Esophagus muscularis mucosa (tissue), 4 donors: ENCODE measurements around the gene BAG2. TPM values are rescaled to one million over a fixed set of nuclear protein-coding genes. Genes with fewer than 3 reads are reported as not detected.

Experiments used
- DNase-seq: peaks from one replicate; pipeline ENCODE4 v3.0.0-alpha.2; 2017; ENCODE audit errors: extremely low spot score
- H3K27ac ChIP-seq, 4 donors: fragments of 200-600 bp; sonication (generic); replicated peaks in 1 of 4; 1 replicate in 3 of 4; 2 replicates in 1 of 4; pipeline ENCODE4 v1.5.1; 2016 to 2019; ENCODE audit warnings: mild to moderate bottlenecking in 1 of 4
- H3K27me3 ChIP-seq, 4 donors: fragments of 200-600 bp; sonication (generic); one replicate each; pipeline versions ENCODE4 v1.5.1 to v1.6.0; 2016 to 2019
- H3K36me3 ChIP-seq, 4 donors: fragments of 200-600 bp; sonication (generic); one replicate each; pipeline ENCODE4 v1.5.1; 2016 to 2019
- H3K4me1 ChIP-seq, 4 donors: fragments of 200-600 bp; sonication (generic); one replicate each; pipeline ENCODE4 v1.5.1; 2016 to 2019
- H3K4me3 ChIP-seq, 4 donors: fragments of 200-600 bp; sonication (generic); 1 replicate in 2 of 4; 2 replicates in 2 of 4; pipeline ENCODE4 v1.5.1; 2016 to 2019; ENCODE audit warnings: mild to moderate bottlenecking in 4 of 4, moderate library complexity in 1 of 4
- H3K9me3 ChIP-seq, 4 donors: fragments of 200-600 bp; sonication (generic); 1 replicate in 3 of 4; 2 replicates in 1 of 4; pipeline ENCODE4 v1.5.1; 2016 to 2019
- EP300 ChIP-seq: sonication (generic); formaldehyde crosslinking; IDR thresholded peaks from one replicate; pipeline ENCODE4 v1.6.1; 2017; ENCODE audit warnings: antibody characterized with exemption
- POLR2A ChIP-seq: fragments of 450-650 bp; IDR thresholded peaks from one replicate; pipeline ENCODE4 v1.6.1; 2017; ENCODE audit warnings: antibody characterized with exemption, moderate library complexity, mild to moderate bottlenecking, low read depth
- POLR2AphosphoS5 ChIP-seq, 2 donors: sonication (generic); formaldehyde crosslinking; IDR thresholded peaks; one replicate each; pipeline ENCODE4 v1.6.1; 2017; ENCODE audit warnings: antibody characterized with exemption in 2 of 2
- WGBS: methylation state at CpG from one replicate; pipeline ENCODE4 v1.1.5; 2018; 5-methylcytosine and 5-hydroxymethylcytosine counted together
- intact Hi-C: fragments of 100-400 bp; cut with DNase I; formaldehyde crosslinking; loops from one replicate; pipeline ENCODE4 v1.15.1; 2023
- total RNA-seq, 4 donors: library from RNA; depleted of rRNA; stranded (reverse); fragments of >200 nt; gene quantifications; one replicate each; pipeline versions ENCODE4 v1.1.0 to v1.2.1, GENCODE V29; 2016
- TF ChIP-seq, protein P1 (sequence below), 3 experiments: fragments of 200-600 bp in 2 of 3; fragments of 450-650 bp in 1 of 3; sonication (generic) in 2 of 3; IDR thresholded peaks; one replicate each; pipeline ENCODE4 v1.5.1; 2017 to 2019; ENCODE audit warnings: antibody characterized with exemption in 3 of 3, mild to moderate bottlenecking in 2 of 3, moderate library complexity in 1 of 3

The BAG2 gene
- total RNA-seq, 4 donors from 2014 or later, result 29.0 to 42.8 (median 39.6) TPM

DNA sequence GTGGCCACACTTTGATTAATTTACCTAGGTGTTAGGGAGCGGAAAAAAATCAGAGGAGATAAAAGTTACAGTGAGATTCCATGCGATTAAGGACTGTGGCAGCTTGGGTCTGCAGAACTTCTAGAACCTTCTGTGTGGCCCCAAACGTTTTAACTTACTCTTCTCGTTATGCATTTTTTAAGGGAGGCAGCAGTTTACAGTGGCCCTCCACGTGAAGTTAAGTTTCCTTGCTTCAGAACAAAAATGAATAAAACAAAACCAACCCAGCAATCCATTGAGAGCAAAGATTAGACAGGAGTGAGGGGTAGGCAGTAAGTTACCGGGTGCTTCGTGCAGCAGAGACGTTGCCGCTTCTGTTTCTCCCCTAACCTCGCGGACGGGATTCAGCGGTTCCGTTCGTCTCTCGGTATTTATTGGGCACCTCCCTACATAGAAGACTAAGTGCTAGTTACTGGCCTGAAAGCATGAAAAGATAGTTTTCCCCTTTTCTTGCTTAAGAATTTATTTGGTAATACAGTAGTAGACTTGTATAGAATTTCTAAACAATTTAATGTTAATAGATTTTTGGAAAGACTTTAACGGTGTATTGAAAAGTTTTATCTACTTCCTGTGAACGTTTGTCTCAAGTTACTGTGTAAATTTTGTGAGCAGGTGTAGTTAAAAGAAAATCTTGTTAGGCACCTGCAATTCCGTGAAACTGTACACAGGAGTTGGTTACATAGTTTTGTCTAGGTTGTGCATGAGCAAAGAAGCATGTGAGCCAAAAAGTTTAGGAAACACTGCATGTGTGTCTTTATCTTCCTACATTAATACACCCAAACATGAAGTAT, 1.1 kb downstream of the BAG2 start:
- Histone ChIP-seq H3K27me3 (no peaks in the 10 kb centered on the region), H3K9me3 (no peaks in the 10 kb centered on the region), H3K4me1 (peaks cover 17 to 51% (median 47%) of the 10 kb centered on the region in 4 donors), H3K27ac (peak overlapping the region; percentile 90 to 96 (median 96)), H3K4me3 (peak overlapping the region; percentile 81 to 92 (median 86)), H3K36me3 (no peaks in the 10 kb centered on the region)
- 4% methylated on average over 19 of the region's 19 CpGs for WGBS
- TF ChIP-seq POLR2A, result no peak
- no peak for TF ChIP-seq EP300
- TF ChIP-seq, protein P1, sequence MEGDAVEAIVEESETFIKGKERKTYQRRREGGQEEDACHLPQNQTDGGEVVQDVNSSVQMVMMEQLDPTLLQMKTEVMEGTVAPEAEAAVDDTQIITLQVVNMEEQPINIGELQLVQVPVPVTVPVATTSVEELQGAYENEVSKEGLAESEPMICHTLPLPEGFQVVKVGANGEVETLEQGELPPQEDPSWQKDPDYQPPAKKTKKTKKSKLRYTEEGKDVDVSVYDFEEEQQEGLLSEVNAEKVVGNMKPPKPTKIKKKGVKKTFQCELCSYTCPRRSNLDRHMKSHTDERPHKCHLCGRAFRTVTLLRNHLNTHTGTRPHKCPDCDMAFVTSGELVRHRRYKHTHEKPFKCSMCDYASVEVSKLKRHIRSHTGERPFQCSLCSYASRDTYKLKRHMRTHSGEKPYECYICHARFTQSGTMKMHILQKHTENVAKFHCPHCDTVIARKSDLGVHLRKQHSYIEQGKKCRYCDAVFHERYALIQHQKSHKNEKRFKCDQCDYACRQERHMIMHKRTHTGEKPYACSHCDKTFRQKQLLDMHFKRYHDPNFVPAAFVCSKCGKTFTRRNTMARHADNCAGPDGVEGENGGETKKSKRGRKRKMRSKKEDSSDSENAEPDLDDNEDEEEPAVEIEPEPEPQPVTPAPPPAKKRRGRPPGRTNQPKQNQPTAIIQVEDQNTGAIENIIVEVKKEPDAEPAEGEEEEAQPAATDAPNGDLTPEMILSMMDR (IDR thresholded peaks at IDR 0.05), result no peak
- TF ChIP-seq POLR2AphosphoS5 (IDR thresholded peaks at IDR 0.05), result no peak
- DNase-seq, result no peak
- intact Hi-C loops, result loop anchor here (5.0 to 10.0 kb wide), 4 partner anchors 49 to 278 kb away; partner anchors contain the start of genes PRIM2 and RAB23

DNA sequence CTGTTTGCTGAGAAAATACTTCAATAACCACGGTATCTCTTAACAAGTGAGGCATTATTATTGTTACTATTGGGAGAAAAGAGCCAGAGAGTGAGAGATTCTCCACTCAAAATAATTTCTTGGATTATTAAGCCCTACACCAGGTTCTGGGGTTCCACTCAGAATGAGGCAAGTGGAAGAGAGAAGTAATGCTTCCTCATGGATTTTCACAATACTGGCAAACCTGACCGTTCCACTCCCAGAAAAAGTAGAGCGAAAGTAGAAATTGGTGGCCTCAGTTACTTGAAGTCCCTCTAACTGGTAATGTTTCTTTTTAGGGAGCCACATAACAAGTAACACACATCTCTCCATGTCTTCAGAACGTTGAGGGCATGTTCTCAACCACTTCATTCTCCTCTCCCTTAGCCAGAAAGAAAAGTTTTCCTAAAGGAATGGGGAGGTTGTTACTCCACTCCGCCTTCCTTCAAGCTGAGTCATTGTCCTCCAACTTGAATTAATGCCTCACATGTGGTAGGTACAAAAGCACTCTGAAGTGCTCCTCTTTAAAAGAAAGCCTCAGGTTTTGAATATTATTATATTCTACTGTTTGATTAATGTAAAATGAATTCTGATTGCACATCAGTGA, 1.9 kb downstream of the BAG2 start:
- intact Hi-C loops, result loop anchor here (5.0 to 10.0 kb wide), 4 partner anchors 48 to 279 kb away; partner anchors contain the start of genes PRIM2 and RAB23

DNA sequence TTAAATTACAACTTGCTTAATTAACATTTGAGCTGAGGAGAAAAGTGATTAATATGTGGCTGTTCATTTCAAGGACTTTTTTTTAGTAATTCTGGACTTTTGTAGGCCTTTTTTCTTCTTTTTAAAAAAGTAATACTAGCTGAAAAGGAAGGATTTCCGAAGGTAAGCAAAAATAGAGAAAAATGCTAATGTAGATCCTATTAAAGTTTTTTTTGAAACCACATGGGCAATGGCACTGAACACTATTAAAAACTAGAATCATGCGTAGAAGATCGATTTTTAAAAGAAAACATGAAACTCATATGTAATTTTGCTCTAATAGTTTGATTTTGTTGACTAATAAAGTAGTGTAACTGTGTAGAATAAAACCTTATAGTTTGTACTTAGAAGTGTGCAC, 2.4 kb downstream of the BAG2 start:
- no peak for DNase-seq
- Histone ChIP-seq H3K4me1 (peaks cover 29 to 64% (median 59%) of the 10 kb centered on the region in 4 donors), H3K27me3 (no peaks in the 10 kb centered on the region), H3K27ac (peak overlapping the region; percentile 90 to 96 (median 96)), H3K9me3 (no peaks in the 10 kb centered on the region), H3K36me3 (no peaks in the 10 kb centered on the region), H3K4me3 (peak overlapping the region; percentile 81 to 92 (median 86))
- WGBS, result 50% methylated on average over 3 of the region's 3 CpGs
- TF ChIP-seq POLR2A, result no peak
- TF ChIP-seq, protein P1 (IDR thresholded peaks at IDR 0.05), result no peak
- TF ChIP-seq POLR2AphosphoS5 (IDR thresholded peaks at IDR 0.05), result no peak
- no peak for TF ChIP-seq EP300
- intact Hi-C loops, result loop anchor here (5.0 to 10.0 kb wide), 4 partner anchors 48 to 280 kb away; partner anchors contain the start of genes PRIM2 and RAB23

More for the DNA sequence above, 1.9 kb downstream of the BAG2 start:
- no peaks in the 10 kb centered on the region for H3K36me3 ChIP-seq
- peak overlapping the region; percentile 90 to 96 (median 96) for H3K27ac ChIP-seq
- H3K4me1 ChIP-seq, result peaks cover 25 to 58% (median 54%) of the 10 kb centered on the region in 4 donors
- no peaks in the 10 kb centered on the region for H3K27me3 ChIP-seq
- peak overlapping the region; percentile 81 to 92 (median 86) for H3K4me3 ChIP-seq
- TF ChIP-seq EP300 (no peak), POLR2AphosphoS5 (IDR thresholded peaks at IDR 0.05) (peak; percentile 47 to 88)
- WGBS, result 23% methylated on average over 5 of the region's 5 CpGs
- H3K9me3 ChIP-seq, result no peaks in the 10 kb centered on the region
- DNase-seq, result no peak

DNA sequence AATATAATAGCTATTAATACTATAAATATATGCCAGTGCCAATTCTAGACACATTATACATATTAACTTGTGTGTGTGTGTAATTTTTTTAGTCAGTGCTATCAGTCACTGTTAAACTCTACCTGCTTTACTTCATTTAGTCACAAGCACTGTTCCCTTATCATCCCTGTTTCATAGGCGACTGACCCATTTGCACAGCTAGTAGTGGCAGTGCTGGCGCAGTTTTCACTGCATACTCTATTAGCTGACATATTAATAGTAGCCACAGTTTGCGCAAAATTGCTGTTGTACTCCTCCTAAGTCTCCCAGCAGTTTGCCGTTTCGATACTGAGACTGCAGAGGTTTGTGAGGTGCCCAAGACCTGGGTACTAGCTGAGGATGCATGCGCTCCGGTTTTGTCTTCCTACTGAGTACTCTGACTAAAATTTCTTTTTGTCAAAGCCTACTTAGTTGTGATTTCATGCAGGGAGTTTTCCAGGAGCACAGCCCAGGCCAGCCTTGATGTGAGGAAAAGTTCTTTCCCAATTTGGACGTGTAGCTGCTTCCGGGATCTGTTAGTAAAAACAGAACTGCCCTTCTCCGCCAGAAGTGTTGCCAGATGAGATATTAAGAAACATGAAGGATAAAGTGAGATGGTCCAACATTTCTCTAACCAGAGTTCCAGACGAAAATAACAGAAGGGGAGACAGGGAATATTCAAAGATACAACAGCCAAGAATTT, 5.6 kb downstream of the BAG2 start:
- 44% methylated on average over 11 of the region's 11 CpGs for WGBS
- Histone ChIP-seq H3K4me3 (peak overlapping the region; percentile 25 to 38 (median 32)), H3K36me3 (peaks cover 1 to 8% (median 3%) of the 10 kb centered on the region in 4 donors), H3K9me3 (no peaks in the 10 kb centered on the region), H3K27ac (peak overlapping the region; percentile 90 to 96 (median 96)), H3K4me1 (peaks cover 45 to 85% (median 81%) of the 10 kb centered on the region in 4 donors), H3K27me3 (no peaks in the 10 kb centered on the region)
- DNase-seq, result no peak
- TF ChIP-seq POLR2AphosphoS5 (IDR thresholded peaks at IDR 0.05) (peak; percentile 71 to 74), EP300 (no peak)
- TF ChIP-seq, protein P1 (IDR thresholded peaks at IDR 0.05), result no peak
- intact Hi-C loops, result loop anchor here (10.0 kb wide), 1 partner anchor 283 kb away; no protein-coding TSS in a partner anchor
